Measurements from ENCODE around the gene KHDC4. TPM values are rescaled to one million over a fixed set of nuclear protein-coding genes. Genes with fewer than 3 reads are reported as not detected.
A peak's percentile ranks its signal among the peaks of the same experiment; 100 is the strongest.

KHDC4 gene
- total RNA-seq, 1 experiment from 2014 or later, result 57.7 TPM

DNA sequence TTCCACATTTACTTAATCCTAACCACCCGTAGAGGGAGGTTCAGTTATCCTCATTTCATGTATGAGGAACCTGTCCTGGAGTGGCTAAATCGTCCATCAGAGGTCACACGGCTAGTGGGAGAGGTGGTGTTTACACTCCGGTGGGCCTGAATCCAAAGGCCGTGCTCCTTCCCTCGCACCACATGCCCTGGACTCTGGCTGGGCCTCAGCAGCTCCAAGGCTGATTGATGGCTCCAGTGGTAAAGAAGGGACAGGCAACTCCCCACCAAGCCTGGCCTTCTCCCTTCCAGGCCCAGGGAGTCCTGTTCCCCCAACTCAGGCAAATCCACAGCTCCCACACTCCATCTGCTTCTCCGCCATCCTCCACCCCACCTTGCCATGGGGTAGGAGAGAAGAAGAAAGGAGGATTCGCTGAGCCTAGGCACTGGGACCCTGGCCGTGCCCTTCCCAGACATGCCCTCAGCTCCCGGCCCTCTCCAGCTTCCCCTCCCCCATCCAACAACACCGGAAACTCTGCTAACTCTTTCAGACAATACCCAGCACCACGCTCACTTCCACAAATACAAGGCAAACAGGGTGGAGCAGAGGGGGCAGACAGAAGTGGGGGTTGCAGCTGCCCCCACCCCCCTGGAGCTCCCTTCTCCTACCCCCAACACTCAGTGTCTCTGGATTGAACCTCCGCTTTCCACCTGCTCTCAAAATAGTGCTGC lies 33.3 kb upstream of the KHDC4 start:
- peak overlapping the region; percentile 40 for H3K4me2 ChIP-seq (ENCODE audit: insufficient read depth, insufficient read length, low read length)
- peaks cover 8% of the 10 kb centered on the region for H3K79me2 ChIP-seq (ENCODE audit: insufficient read depth, low read length)
- peaks cover 35 to 74% (median 68%) of the 10 kb centered on the region in 3 experiments for H3K36me3 Mint-ChIP-seq (ENCODE audit: insufficient read depth in 1 of 3, low read depth in 3 of 3)
- TF ChIP-seq, protein P1, sequence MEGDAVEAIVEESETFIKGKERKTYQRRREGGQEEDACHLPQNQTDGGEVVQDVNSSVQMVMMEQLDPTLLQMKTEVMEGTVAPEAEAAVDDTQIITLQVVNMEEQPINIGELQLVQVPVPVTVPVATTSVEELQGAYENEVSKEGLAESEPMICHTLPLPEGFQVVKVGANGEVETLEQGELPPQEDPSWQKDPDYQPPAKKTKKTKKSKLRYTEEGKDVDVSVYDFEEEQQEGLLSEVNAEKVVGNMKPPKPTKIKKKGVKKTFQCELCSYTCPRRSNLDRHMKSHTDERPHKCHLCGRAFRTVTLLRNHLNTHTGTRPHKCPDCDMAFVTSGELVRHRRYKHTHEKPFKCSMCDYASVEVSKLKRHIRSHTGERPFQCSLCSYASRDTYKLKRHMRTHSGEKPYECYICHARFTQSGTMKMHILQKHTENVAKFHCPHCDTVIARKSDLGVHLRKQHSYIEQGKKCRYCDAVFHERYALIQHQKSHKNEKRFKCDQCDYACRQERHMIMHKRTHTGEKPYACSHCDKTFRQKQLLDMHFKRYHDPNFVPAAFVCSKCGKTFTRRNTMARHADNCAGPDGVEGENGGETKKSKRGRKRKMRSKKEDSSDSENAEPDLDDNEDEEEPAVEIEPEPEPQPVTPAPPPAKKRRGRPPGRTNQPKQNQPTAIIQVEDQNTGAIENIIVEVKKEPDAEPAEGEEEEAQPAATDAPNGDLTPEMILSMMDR (conservative IDR thresholded peaks at IDR 0.05), result no peak
- H2BK120ac ChIP-seq (ENCODE audit: low read depth, low read length, poor library complexity, severe bottlenecking), result no peak overlapping the region
- no peak overlapping the region for H2AK5ac ChIP-seq (ENCODE audit: insufficient read length, low read length)
- peaks cover 3% of the 10 kb centered on the region for H4K20me1 ChIP-seq (ENCODE audit: control insufficient read depth, insufficient read depth, insufficient read length)
- H3K56ac ChIP-seq (ENCODE audit: insufficient read length, low read depth, low read length), result no peak overlapping the region
- no peak overlapping the region for H2BK12ac ChIP-seq (ENCODE audit: insufficient read length, low read depth, low read length)
- no peak overlapping the region for H3T11ph ChIP-seq (ENCODE audit: low read length)
- H2BK15ac ChIP-seq (ENCODE audit: low read depth, low read length), result no peak overlapping the region
- WGBS (ENCODE audit: extremely low coverage, insufficient read length, low lambda C conversion rate), result no CpG with 5 or more reads among the region's 13 CpGs
- peak overlapping the region; percentile 42; the same call in 1 of the 2 replicates for H3K14ac ChIP-seq (ENCODE audit: insufficient read depth, low read length)
- no peak overlapping the region for H4K8ac ChIP-seq (replicated peaks; ENCODE audit: insufficient read length, low read depth, low read length)
- peaks cover 18% of the 10 kb centered on the region for H3K4me1 ChIP-seq (ENCODE audit: insufficient read depth, low read length)
- H3K4ac ChIP-seq (ENCODE audit: low read depth, low read length), result no peak overlapping the region
- no peak overlapping the region for H3K23ac ChIP-seq (ENCODE audit: insufficient read length, low read depth, low read length)
- H3K9ac ChIP-seq (ENCODE audit: extremely low read depth, insufficient read length, low read length), result peak overlapping the region; percentile 9
- peaks cover 44 to 55% of the 10 kb centered on the region in 2 experiments for H3K4me1 Mint-ChIP-seq
- no peak for DNase-seq
- H3K9me3 ChIP-seq (ENCODE audit: control insufficient read depth, low read depth, low read length), result no peaks in the 10 kb centered on the region
- H3K79me1 ChIP-seq (ENCODE audit: insufficient read depth, low read depth, low read length, poor library complexity, severe bottlenecking), result peaks cover 3% of the 10 kb centered on the region
- H4K91ac ChIP-seq (ENCODE audit: insufficient read length, low read depth, low read length), result no peak overlapping the region
- H2BK5ac ChIP-seq (ENCODE audit: insufficient read length, low read length), result no peak overlapping the region
- H3K4me3 Mint-ChIP-seq, result peak overlapping the region in 1 of 2 experiments; percentile 17; a peak in 2 of 5 replicates
- no peak overlapping the region for H2BK20ac ChIP-seq (ENCODE audit: low read depth, low read length, poor library complexity, severe bottlenecking)
- H3K27ac Mint-ChIP-seq, result peak overlapping the region; percentile 68 to 90 (median 83)
- H3K23me2 ChIP-seq (ENCODE audit: insufficient read length, low read depth, low read length, poor library complexity, severe bottlenecking), result no peaks in the 10 kb centered on the region
- peak overlapping the region; percentile 59 for H3K18ac ChIP-seq (ENCODE audit: insufficient read length, low read depth, low read length)
- H3K27me3 ChIP-seq (ENCODE audit: insufficient read depth, low read length), result no peaks in the 10 kb centered on the region
- H3K9me3 Mint-ChIP-seq, result no peaks in the 10 kb centered on the region
- no peaks in the 10 kb centered on the region for H3K27me3 Mint-ChIP-seq (ENCODE audit: low read depth)
- H3K27ac ChIP-seq (ENCODE audit: insufficient read length, low read depth, low read length), result no peak overlapping the region
- H4K5ac ChIP-seq (ENCODE audit: insufficient read length, low read depth, low read length), result no peak overlapping the region
- H2AFZ ChIP-seq (ENCODE audit: low read length), result no peak overlapping the region

All from H9 (cell line).